Activated CD4-positive, alpha-beta T cell treated with anti-CD3 and anti-CD28 coated beads for 36 hours (primary cell): ENCODE data around the gene RAB31. TPM values are rescaled to one million over a fixed set of nuclear protein-coding genes. Genes with fewer than 3 reads are reported as not detected.

Experiments
- ATAC-seq: fragments of 200-7000 bp; cut with Tn5 transposase; one replicate; pipeline ENCODE4 v1.10.0; 2021; ENCODE audit warnings: mild to moderate bottlenecking, moderate library complexity
- CTCF ChIA-PET: fragments of 350-600 bp; sonication (Branson Sonifier 250); formaldehyde crosslinking; loops from one replicate; lab custom pipeline; 2021; ENCODE audit warnings: antibody characterized with exemption; lab: Charles Lee
- POLR2A ChIA-PET: fragments of 350-600 bp; sonication (Branson Sonifier 250); formaldehyde crosslinking; loops from one replicate; lab custom pipeline; 2021; ENCODE audit warnings: antibody characterized with exemption, inconsistent platforms; lab: Charles Lee
- DNase-seq: peaks from one replicate; pipeline ENCODE4 v3.0.0-alpha.2; 2020
- H3K27ac Mint-ChIP-seq: one replicate; pipeline ENCODE4 v1.8.0; 2021; ENCODE audit warnings: mixed read lengths
- H3K27me3 Mint-ChIP-seq: one replicate; pipeline ENCODE4 v1.8.0; 2021; ENCODE audit warnings: mixed read lengths
- H3K36me3 Mint-ChIP-seq: one replicate; pipeline ENCODE4 v1.8.0; 2021; ENCODE audit warnings: low read depth, mixed read lengths
- H3K4me1 Mint-ChIP-seq: one replicate; pipeline ENCODE4 v1.8.0; 2021; ENCODE audit warnings: mixed read lengths
- H3K4me3 Mint-ChIP-seq: one replicate; pipeline ENCODE4 v1.8.0; 2021; ENCODE audit warnings: mild to moderate bottlenecking, moderate library complexity, mixed read lengths
- H3K9me3 Mint-ChIP-seq: one replicate; pipeline ENCODE4 v1.8.0; 2021; ENCODE audit warnings: low read depth, mixed read lengths
- intact Hi-C, 2 experiments: fragments of 100-400 bp; cut with DNase I in 1 of 2; cut with micrococcal nuclease in 1 of 2; formaldehyde crosslinking; loops; one replicate each; pipeline versions ENCODE4 v1.14.2 to v1.15.1; 2022 to 2024; cut with DNase I, micrococcal nuclease
- total RNA-seq, 2 experiments: library from RNA; stranded (reverse); gene quantifications; one replicate each; pipeline ENCODE4 v1.2.3, GENCODE V29; 2021

Gene RAB31
- total RNA-seq, 2 experiments from 2014 or later: 0.48 to 1.8 TPM

DNA sequence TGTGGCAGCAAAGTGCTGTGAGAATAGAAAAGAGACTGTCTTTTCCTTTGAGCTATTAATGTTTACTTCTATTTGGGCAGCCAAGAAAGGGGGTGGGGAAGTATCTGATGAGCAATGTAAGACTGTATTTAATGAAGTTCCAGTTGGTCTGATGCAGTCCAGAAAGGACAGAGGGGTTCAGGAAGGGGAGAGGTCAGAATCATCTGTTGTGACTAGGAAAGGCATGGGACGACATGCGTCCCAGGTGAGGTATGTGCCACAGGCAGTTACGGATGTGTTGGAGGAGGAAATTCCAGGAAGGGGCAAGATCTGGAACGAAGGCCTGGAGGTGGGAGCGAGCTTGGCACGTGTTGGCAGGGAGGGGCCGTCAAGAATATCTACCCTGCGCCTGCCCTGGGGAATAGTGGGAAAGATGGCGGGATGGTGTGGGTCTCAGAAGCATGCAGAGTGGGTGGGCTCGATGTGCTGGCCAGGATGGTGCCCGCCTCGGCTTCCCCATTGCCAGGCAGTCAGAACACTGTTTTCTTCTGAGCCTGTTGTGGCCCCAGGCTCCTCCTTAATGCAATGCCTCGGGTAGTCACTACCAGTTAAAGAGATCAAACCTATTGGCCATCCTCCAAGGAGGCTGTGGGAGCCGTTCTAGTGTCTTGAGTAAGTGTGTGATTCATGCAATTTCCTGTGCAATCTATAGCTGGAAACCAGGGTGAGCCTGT lies 119.8 kb downstream of the RAB31 start:
- intact Hi-C loops: no loop called here
- DNase-seq (peak; percentile 52), ATAC-seq (peak; percentile 97)
- Mint-ChIP-seq H3K27me3 (peaks cover 2% of the 10 kb centered on the region), H3K4me1 (no peaks in the 10 kb centered on the region), H3K4me3 (no peak overlapping the region), H3K27ac (no peak overlapping the region), H3K9me3 (no peaks in the 10 kb centered on the region), H3K36me3 (no peaks in the 10 kb centered on the region)
- POLR2A ChIA-PET: no interaction called here
- CTCF ChIA-PET: no interaction called here

DNA sequence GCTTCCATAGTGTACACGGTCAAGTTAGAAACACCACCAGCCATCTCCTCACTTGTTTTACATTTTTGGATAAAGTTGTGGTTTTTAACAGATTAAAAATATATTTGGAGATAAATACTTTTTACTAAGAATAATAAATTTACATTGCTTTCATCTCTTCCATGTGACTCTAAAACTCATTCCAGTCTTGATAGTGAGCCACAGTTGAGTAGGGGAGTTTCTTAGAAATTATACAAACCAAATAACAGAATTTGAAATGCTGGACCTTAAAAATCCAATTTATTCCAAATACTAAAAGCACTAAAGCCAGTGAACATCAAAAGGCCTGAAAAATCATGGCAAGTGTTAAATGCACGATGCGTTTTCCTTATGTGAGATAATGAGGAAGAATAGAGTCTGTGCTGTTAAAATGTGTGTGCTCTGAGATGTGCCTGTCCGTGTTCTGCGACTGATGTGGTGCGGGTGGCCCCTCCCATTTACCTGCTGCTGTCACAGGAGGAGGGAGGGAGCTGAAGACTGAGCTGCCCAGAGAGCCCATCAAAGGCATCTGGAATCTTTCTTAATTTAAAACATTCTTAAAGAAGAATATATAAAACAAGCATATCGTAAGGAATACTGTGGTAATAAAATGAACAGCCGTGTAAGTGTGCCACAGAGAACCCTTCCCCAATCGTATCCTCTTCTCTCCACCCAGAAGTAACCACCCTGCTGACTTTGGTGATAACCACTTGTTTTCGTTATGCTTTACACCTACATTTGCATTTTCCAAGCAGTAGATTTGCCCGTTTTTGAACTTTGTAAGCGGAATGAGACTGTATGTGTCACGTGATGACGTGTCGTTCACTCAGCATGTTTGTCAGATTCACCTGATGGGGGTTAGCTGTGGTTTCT lies 120.7 kb downstream of the RAB31 start:
- peak; percentile 30 for ATAC-seq
- CTCF ChIA-PET: no interaction called here
- DNase-seq: no peak
- Mint-ChIP-seq H3K9me3 (no peaks in the 10 kb centered on the region), H3K27ac (no peak overlapping the region), H3K27me3 (peaks cover 4% of the 10 kb centered on the region), H3K36me3 (no peaks in the 10 kb centered on the region), H3K4me3 (no peak overlapping the region), H3K4me1 (no peaks in the 10 kb centered on the region)
- intact Hi-C loops: no loop called here
- POLR2A ChIA-PET: no interaction called here

DNA sequence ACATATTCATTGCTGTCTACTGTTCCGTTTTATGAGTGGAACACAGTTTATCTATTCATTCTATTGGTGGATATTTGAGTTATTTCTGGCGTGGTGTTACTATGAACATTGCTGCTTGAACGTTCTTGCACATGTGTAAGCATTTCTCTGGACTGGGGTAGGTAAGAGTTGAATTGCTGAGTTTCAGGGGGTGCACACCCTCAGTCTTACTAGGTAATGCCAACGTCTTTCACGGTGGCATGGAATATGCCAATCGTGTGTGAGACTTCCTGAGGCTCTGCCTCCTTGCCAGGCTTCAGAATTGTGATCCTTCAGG lies 121.3 kb downstream of the RAB31 start:
- ATAC-seq (no peak), DNase-seq (no peak)
- Mint-ChIP-seq H3K36me3 (no peaks in the 10 kb centered on the region), H3K4me1 (no peaks in the 10 kb centered on the region), H3K9me3 (no peaks in the 10 kb centered on the region), H3K4me3 (no peak overlapping the region), H3K27ac (no peak overlapping the region), H3K27me3 (peaks cover 4% of the 10 kb centered on the region)
- POLR2A ChIA-PET: no interaction called here
- intact Hi-C loops: no loop called here
- CTCF ChIA-PET: interaction anchor here (1.5 kb wide), 1 partner anchor 21 kb away, joined by 4 read pairs; no protein-coding TSS in a partner anchor

DNA sequence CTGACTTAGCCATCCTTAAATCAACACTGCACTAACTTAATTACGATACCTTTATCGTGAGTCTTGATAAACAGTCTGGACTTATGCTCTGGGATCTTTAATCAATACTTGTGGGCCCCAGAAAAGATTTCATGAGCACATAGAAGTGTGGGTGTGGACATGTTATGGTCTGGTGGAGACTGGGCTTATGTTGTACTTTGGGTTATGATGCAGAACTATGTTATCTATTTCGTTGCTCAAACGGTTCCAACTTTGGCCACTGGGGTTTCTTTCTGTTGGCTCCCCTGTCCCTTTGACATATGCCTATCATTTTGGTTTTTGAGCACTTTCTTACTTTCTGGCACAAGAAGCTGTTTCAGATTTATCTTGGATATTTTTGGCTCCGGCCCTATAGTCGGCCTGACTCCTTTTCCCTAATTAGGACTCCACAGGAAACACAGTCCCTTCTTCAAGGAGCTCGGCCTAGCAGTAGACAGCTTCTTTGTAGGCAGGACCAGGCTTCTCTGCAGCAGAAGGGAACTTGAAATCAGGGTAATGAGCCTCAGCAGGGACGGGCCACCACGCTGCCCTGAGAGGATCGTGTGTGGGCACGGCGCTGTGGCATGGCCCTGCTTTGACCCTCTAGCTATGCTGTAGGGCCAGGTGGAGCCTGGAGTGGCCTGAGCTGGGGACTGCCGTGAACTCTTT lies 123.1 kb downstream of the RAB31 start:
- no peaks in the 10 kb centered on the region for H3K4me1 Mint-ChIP-seq
- no peak overlapping the region for H3K4me3 Mint-ChIP-seq
- H3K27ac Mint-ChIP-seq: no peak overlapping the region
- H3K9me3 Mint-ChIP-seq: no peaks in the 10 kb centered on the region
- DNase-seq: no peak
- H3K36me3 Mint-ChIP-seq: no peaks in the 10 kb centered on the region
- ChIA-PET POLR2A (no interaction called here), CTCF (interaction anchor here (0.7 to 1.5 kb wide), 4 partner anchors 16 to 687 kb away, joined by 3 to 5 read pairs (median 4); no protein-coding TSS in a partner anchor)
- intact Hi-C loops: no loop called here
- no peak for ATAC-seq
- H3K27me3 Mint-ChIP-seq: peaks cover 4% of the 10 kb centered on the region

DNA sequence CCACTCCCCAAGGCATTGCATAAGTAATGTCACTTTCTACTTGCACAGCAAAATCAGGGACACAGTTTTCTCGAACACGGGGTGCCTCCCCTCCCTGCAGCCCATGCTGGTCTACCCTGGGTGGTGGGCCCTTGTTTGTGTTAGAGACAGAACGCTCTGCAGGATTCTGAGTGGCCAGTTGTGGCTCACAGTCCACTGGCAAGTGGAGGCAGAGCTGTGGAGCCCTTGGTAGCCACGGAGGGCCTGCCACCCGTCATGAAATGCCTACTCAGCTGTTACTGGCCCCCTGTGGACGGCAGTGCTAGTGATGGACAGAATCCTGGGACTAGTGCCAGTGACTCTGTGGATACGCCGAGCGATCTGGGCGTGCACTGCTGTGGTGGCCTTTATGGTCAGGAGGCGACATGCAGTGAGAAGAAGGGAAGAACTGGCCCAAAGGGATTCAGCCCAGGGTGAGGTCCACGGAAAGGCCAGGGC lies 123.7 kb downstream of the RAB31 start:
- no peaks in the 10 kb centered on the region for H3K36me3 Mint-ChIP-seq
- H3K4me1 Mint-ChIP-seq: no peaks in the 10 kb centered on the region
- DNase-seq: no peak
- H3K4me3 Mint-ChIP-seq: no peak overlapping the region
- no peaks in the 10 kb centered on the region for H3K9me3 Mint-ChIP-seq
- H3K27me3 Mint-ChIP-seq: peaks cover 8% of the 10 kb centered on the region
- intact Hi-C loops: no loop called here
- no peak overlapping the region for H3K27ac Mint-ChIP-seq
- CTCF ChIA-PET: interaction anchor here (1.0 kb wide), 2 partner anchors 15 to 118 kb away, joined by 3 to 5 read pairs; no protein-coding TSS in a partner anchor
- ATAC-seq: no peak
- POLR2A ChIA-PET: no interaction called here

DNA sequence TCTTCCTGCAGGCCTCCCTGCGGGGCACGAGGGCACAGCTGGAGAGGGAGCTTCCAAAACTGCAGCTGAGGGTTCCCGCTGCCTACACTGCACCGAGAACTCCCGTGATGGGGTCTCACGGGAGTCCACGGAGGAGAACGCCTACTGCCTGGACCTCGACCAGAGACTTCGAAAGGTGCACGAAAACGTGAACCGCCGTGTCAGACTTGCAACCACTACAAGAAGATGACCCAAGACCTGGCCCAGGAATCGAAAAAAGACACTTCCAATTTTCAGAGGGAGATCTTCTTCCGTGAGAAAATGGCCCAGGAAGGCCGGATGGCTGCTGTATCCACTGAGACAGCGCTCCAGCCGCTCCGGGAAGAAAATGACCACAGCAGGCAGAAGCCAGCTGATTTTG lies 124.8 kb downstream of the RAB31 start:
- ChIA-PET CTCF (no interaction called here), POLR2A (no interaction called here)
- ATAC-seq (no peak), DNase-seq (no peak)
- no peaks in the 10 kb centered on the region for H3K4me1 Mint-ChIP-seq
- no peaks in the 10 kb centered on the region for H3K36me3 Mint-ChIP-seq
- no peak overlapping the region for H3K27ac Mint-ChIP-seq
- H3K4me3 Mint-ChIP-seq: no peak overlapping the region
- intact Hi-C loops: no loop called here
- H3K9me3 Mint-ChIP-seq: no peaks in the 10 kb centered on the region
- peaks cover 11% of the 10 kb centered on the region for H3K27me3 Mint-ChIP-seq

DNA sequence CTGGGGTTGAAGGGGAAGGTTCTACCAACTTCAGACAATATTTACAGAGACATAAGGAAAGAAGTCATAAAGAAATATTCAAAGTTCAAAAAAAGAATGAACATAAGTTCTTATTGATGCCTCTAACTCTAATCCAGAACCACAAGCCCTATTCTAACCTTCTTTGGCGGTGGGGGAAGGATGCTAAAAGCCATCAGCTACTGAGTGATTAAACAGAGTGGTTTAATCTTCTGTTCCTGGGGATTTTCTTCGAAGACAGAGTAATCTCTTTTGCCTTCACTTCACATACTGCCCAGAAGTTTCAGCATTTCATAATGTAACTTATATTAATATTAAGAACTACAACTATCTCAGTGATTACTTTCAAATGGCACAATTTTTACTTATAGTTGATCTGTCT lies 126.5 kb downstream of the RAB31 start:
- H3K27ac Mint-ChIP-seq: no peak overlapping the region
- POLR2A ChIA-PET: no interaction called here
- CTCF ChIA-PET: no interaction called here
- DNase-seq: no peak
- no peak overlapping the region for H3K4me3 Mint-ChIP-seq
- H3K36me3 Mint-ChIP-seq: no peaks in the 10 kb centered on the region
- H3K4me1 Mint-ChIP-seq: no peaks in the 10 kb centered on the region
- H3K27me3 Mint-ChIP-seq: peaks cover 13% of the 10 kb centered on the region
- no peaks in the 10 kb centered on the region for H3K9me3 Mint-ChIP-seq
- no peak for ATAC-seq
- intact Hi-C loops: no loop called here

DNA sequence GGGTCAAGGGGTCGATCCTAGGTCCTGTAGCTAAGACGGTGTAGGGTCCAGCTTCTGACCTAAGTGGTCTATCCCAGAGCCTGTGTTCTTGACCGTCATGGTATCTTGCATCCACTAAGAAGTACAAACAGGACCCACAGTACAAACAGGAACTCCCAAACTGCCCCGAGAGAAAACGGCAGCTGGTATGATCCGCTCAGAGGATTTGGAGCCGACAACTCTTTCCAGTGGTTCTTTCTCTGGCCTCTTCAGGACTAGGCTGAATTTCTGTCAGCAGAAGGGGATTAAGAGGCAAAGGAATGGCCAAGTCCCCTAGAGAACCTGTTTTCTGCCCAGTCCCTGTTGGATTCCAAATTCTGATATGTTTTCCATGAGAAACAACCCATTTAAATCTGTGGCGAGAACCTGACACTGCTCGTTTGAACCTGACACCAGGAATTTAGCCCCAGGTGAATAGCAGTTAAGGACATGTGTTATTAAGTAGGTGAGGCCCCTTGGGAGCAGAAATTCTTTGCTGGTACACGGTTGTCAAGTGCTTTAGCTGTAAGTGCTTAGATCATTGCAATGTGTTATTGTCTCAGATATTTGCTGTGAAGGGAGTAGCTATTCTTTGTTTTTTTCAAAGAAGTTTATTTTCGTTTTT lies 127.1 kb downstream of the RAB31 start:
- no peak overlapping the region for H3K27ac Mint-ChIP-seq
- ChIA-PET CTCF (no interaction called here), POLR2A (interaction anchor here (0.7 kb wide), 1 partner anchor 548 kb away, joined by 3 read pairs; no protein-coding TSS in a partner anchor)
- intact Hi-C loops: no loop called here
- H3K36me3 Mint-ChIP-seq: no peaks in the 10 kb centered on the region
- no peaks in the 10 kb centered on the region for H3K9me3 Mint-ChIP-seq
- ATAC-seq (no peak), DNase-seq (no peak)
- no peaks in the 10 kb centered on the region for H3K4me1 Mint-ChIP-seq
- H3K4me3 Mint-ChIP-seq: no peak overlapping the region
- H3K27me3 Mint-ChIP-seq: peaks cover 13% of the 10 kb centered on the region

DNA sequence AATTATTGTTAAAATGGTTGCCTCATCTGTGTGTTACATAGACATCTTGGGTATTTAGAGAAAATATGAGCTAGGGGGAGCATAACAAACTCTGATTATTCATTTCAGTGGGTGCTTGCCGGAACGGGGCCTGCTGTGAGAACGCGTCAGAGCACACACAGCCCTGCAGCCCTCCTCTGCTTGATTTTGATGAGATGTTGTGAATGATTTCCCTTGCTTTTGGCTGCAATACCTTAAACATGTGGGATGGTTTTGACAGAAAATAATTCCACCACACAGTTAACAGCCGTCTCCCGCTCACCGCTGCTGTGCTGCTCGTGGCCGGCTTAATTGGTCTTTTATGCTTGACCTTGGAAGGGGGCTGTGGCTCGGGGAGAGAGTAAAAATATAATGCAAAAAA lies 127.7 kb downstream of the RAB31 start:
- no peak overlapping the region for H3K27ac Mint-ChIP-seq
- intact Hi-C loops: no loop called here
- DNase-seq (no peak), ATAC-seq (no peak)
- peaks cover 13% of the 10 kb centered on the region for H3K27me3 Mint-ChIP-seq
- POLR2A ChIA-PET: interaction anchor here (0.7 kb wide), 1 partner anchor 547 kb away, joined by 3 read pairs; no protein-coding TSS in a partner anchor
- CTCF ChIA-PET: no interaction called here
- H3K4me3 Mint-ChIP-seq: no peak overlapping the region
- H3K4me1 Mint-ChIP-seq: no peaks in the 10 kb centered on the region
- H3K36me3 Mint-ChIP-seq: no peaks in the 10 kb centered on the region
- no peaks in the 10 kb centered on the region for H3K9me3 Mint-ChIP-seq

DNA sequence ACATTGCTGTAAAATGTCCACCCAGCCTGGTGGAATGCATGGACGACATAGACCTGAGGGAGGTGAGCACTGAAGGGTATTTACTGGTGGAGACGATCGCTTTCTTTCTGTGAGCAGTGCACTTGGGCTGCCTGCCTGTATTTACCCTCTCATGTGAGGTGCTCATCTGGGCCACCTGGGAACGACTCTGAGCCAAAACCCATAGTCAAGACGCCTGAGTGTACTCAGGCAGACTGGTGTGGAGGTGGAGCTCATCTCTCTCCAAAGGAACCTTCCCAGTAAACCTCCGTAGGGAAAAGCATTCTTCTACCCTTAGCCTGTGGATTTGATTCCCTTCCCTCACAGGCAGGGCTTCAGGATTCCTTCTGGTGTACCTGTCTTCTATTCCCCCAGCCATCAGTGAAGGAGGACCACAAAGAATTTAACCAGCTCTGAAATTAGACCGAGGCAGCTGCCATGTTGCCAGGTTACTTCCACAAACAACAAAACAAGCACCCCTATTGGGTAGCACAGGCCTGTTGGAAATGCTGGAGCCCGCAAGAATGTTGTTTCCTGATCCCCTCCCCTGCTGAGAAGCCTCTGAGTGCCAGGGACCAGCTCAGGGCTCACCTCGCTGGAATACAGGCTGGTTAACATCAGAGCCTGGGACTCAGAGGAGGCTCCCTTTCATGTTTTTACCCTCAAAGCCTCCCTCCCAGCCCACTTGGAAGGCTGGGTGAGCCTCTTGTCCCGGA lies 130.2 kb downstream of the RAB31 start:
- H3K9me3 Mint-ChIP-seq: no peaks in the 10 kb centered on the region
- CTCF ChIA-PET: no interaction called here
- peaks cover 11% of the 10 kb centered on the region for H3K27me3 Mint-ChIP-seq
- no peak overlapping the region for H3K27ac Mint-ChIP-seq
- no peaks in the 10 kb centered on the region for H3K4me1 Mint-ChIP-seq
- intact Hi-C loops: no loop called here
- POLR2A ChIA-PET: no interaction called here
- H3K36me3 Mint-ChIP-seq: no peaks in the 10 kb centered on the region
- no peak for DNase-seq
- ATAC-seq: no peak
- no peak overlapping the region for H3K4me3 Mint-ChIP-seq

DNA sequence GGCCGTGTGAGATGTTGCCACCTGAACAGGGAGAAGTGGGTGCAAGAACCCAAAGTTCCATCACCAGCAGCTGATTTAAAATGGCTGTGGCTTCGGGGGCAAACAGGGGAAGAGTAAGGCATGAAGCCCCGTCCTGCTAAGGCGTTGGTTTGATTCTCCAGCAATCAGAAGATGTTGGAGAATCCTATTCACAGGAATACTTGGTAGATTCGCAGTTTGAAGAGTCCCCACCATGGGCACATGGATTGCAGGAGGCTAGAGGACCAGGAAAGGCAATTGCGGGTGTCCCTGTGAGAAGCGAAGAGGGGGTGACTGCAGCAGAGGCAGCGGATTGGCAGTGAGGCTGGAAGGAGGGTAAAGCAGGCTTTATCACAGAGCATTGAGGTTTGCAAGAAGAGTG lies 131.1 kb downstream of the RAB31 start:
- intact Hi-C loops: no loop called here

More for the DNA sequence above, 131.1 kb downstream of the RAB31 start:
- Mint-ChIP-seq H3K27me3 (peaks cover 10% of the 10 kb centered on the region), H3K4me1 (no peaks in the 10 kb centered on the region), H3K4me3 (no peak overlapping the region), H3K36me3 (no peaks in the 10 kb centered on the region), H3K9me3 (no peaks in the 10 kb centered on the region), H3K27ac (no peak overlapping the region)
- CTCF ChIA-PET: no interaction called here
- POLR2A ChIA-PET: no interaction called here
- ATAC-seq: no peak
- DNase-seq: no peak
